Neural progenitor cell (in vitro differentiated cells): ENCODE results near the gene EGLN1. TPM values are rescaled to one million over a fixed set of nuclear protein-coding genes. Genes with fewer than 3 reads are reported as not detected.

Experiments used
- DNase-seq: peaks from one replicate; pipeline ENCODE4 v3.0.0-alpha.2; 2016; ENCODE audit warnings: low spot score
- H2AFZ ChIP-seq: fragments of 200-600 bp; sonication (generic); replicated peaks from 2 replicates; pipeline ENCODE4 v1.6.1; 2016; ENCODE audit warnings: antibody characterized with exemption
- H3F3A ChIP-seq: fragments of 200-600 bp; sonication (generic); 2 replicates; pipeline ENCODE4 v1.6.1; 2016; ENCODE audit warnings: antibody characterized with exemption, low read depth
- H3K27ac ChIP-seq: fragments of 200-600 bp; sonication (generic); 2 replicates; pipeline ENCODE4 v1.5.1; 2016; ENCODE audit warnings: mild to moderate bottlenecking
- H3K27me3 ChIP-seq: fragments of 200-600 bp; sonication (generic); 2 replicates; pipeline ENCODE4 v1.6.1; 2016; ENCODE audit warnings: mild to moderate bottlenecking, moderate library complexity
- H3K36me3 ChIP-seq: fragments of 200-600 bp; sonication (generic); 2 replicates; pipeline ENCODE4 v1.5.1; 2016
- H3K4me1 ChIP-seq: fragments of 200-600 bp; sonication (generic); 2 replicates; pipeline ENCODE4 v1.6.1; 2016; ENCODE audit warnings: mixed run types
- H3K4me2 ChIP-seq: fragments of 200-600 bp; sonication (generic); 2 replicates; pipeline ENCODE4 v1.6.1; 2016
- H3K4me3 ChIP-seq: fragments of 200-600 bp; sonication (generic); 2 replicates; pipeline ENCODE4 v1.5.1; 2016
- H3K79me2 ChIP-seq: fragments of 200-600 bp; sonication (generic); 2 replicates; pipeline ENCODE4 v1.6.1; 2016; ENCODE audit warnings: low read depth
- H3K9ac ChIP-seq: fragments of 200-600 bp; sonication (generic); 2 replicates; pipeline ENCODE4 v1.6.1; 2016
- H3K9me3 ChIP-seq: fragments of 200-600 bp; sonication (generic); 2 replicates; pipeline ENCODE4 v1.5.1; 2016; ENCODE audit warnings: low read depth
- H4K20me1 ChIP-seq: fragments of 200-600 bp; sonication (generic); 2 replicates; pipeline ENCODE4 v1.6.1; 2016; ENCODE audit warnings: low read depth
- H3K27ac Mint-ChIP-seq: 3 replicates; pipeline ENCODE4 v1.8.0; 2021; ENCODE audit warnings: mixed read lengths
- H3K27me3 Mint-ChIP-seq: 2 replicates; pipeline ENCODE4 v1.8.0; 2022; ENCODE audit warnings: low read depth, mild to moderate bottlenecking, inconsistent platforms, moderate library complexity, mixed read lengths; ENCODE audit not compliant: insufficient read depth
- H3K36me3 Mint-ChIP-seq: 3 replicates; pipeline ENCODE4 v1.8.0; 2021; ENCODE audit warnings: mixed read lengths
- H3K4me1 Mint-ChIP-seq: 3 replicates; pipeline ENCODE4 v1.8.0; 2021; ENCODE audit warnings: mixed read lengths
- H3K4me3 Mint-ChIP-seq: 3 replicates; pipeline ENCODE4 v1.8.0; 2021; ENCODE audit warnings: mild to moderate bottlenecking, moderate library complexity, mixed read lengths
- H3K9me3 Mint-ChIP-seq: 3 replicates; pipeline ENCODE4 v1.8.0; 2020; ENCODE audit warnings: mixed read lengths
- EZH2 ChIP-seq: fragments of 200-600 bp; sonication (generic); IDR thresholded peaks from 2 replicates; pipeline ENCODE4 v1.6.1; 2017; ENCODE audit warnings: antibody characterized with exemption, mild to moderate bottlenecking, moderate library complexity
- EZH2phosphoT487 ChIP-seq: fragments of 200-600 bp; sonication (generic); IDR thresholded peaks from 2 replicates; pipeline ENCODE4 v1.6.1; 2017; ENCODE audit warnings: antibody characterized with exemption
- total RNA-seq: library from RNA; depleted of rRNA; stranded (reverse); fragments of >200 nt; gene quantifications from 2 replicates; pipeline ENCODE4 v1.2.3, GENCODE V29; 2015; ENCODE audit warnings: low replicate concordance
- TF ChIP-seq, protein P1 (sequence below): fragments of 200-600 bp; sonication (generic); IDR thresholded peaks from 2 replicates; pipeline ENCODE4 v1.5.1; 2017; ENCODE audit warnings: antibody characterized with exemption, mild to moderate bottlenecking

Gene EGLN1
- total RNA-seq, 1 donor from 2014 or later = 30.3 TPM

DNA sequence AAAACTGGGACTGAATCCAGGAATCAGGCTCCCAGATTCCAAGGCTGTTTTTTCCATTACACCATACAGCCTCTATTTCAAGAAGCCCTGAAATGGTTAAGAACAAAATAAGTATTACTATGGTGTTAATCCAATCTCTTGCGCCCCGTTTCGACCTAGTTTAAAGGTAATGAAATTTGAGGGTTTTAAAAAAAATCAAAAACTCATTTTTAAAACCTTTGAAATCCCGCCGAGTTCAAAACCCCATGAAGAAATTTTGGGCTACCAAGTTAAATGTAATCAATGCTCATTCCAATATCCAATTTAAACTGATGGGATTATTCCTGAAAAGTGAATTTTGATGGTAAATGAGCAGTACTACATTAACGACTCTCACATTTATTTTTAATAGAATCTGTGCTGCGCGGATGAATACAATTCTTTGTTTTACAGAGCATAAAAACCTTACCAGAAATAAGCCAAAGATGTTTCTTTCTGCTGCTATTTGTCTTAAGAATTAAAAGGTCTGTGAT is 767 bp upstream of the EGLN1 start:
- H3K4me3 ChIP-seq = peak overlapping the region; percentile 88
- H3K27me3 Mint-ChIP-seq = peaks cover 2% of the 10 kb centered on the region
- H4K20me1 ChIP-seq = peaks cover 34% of the 10 kb centered on the region
- peaks cover 24% of the 10 kb centered on the region for H3K4me1 Mint-ChIP-seq
- peak overlapping the region; percentile 90 for H2AFZ ChIP-seq
- H3K36me3 ChIP-seq = no peaks in the 10 kb centered on the region
- H3K4me3 Mint-ChIP-seq = peak overlapping the region; percentile 96
- no peaks in the 10 kb centered on the region for H3K9me3 Mint-ChIP-seq
- H3K9me3 ChIP-seq = no peaks in the 10 kb centered on the region
- DNase-seq = no peak
- peaks cover 75% of the 10 kb centered on the region for H3K27me3 ChIP-seq
- peaks cover 24% of the 10 kb centered on the region for H3K4me1 ChIP-seq
- H3F3A ChIP-seq = peaks cover 31% of the 10 kb centered on the region
- H3K4me2 ChIP-seq = peak overlapping the region; percentile 83
- TF ChIP-seq, protein P1, sequence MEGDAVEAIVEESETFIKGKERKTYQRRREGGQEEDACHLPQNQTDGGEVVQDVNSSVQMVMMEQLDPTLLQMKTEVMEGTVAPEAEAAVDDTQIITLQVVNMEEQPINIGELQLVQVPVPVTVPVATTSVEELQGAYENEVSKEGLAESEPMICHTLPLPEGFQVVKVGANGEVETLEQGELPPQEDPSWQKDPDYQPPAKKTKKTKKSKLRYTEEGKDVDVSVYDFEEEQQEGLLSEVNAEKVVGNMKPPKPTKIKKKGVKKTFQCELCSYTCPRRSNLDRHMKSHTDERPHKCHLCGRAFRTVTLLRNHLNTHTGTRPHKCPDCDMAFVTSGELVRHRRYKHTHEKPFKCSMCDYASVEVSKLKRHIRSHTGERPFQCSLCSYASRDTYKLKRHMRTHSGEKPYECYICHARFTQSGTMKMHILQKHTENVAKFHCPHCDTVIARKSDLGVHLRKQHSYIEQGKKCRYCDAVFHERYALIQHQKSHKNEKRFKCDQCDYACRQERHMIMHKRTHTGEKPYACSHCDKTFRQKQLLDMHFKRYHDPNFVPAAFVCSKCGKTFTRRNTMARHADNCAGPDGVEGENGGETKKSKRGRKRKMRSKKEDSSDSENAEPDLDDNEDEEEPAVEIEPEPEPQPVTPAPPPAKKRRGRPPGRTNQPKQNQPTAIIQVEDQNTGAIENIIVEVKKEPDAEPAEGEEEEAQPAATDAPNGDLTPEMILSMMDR = no peak
- peak; percentile 17 for TF ChIP-seq EZH2
- H3K27ac ChIP-seq = no peak overlapping the region
- no peaks in the 10 kb centered on the region for H3K36me3 Mint-ChIP-seq
- H3K27ac Mint-ChIP-seq = peak overlapping the region; percentile 98
- H3K79me2 ChIP-seq = peaks cover 31% of the 10 kb centered on the region
- H3K9ac ChIP-seq = peak overlapping the region; percentile 14

DNA sequence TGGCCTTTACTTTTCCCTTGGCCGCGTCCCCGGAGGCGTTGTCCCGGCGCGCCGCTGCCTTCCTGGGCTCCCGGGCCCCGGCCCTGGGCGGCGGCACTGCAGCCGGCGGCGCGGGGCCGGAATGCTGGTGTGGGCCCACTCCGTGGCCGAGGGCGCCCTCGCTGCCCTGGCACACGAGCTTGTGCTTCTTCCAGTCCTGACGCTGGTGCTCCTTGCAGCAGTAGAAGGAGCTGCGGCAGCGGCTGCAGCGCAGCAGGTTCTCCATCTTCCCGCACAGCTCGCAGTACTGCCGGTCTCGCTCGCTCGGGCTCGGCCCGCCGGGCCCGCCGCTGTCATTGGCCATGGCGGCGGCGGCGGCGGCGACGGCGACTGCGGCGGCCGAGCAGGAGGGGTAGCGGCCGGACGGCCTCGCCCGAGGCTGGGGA is 529 bp downstream of the EGLN1 start:
- no peak overlapping the region for H3K9ac ChIP-seq
- DNase-seq = no peak
- Mint-ChIP-seq H3K27ac (no peak overlapping the region), H3K9me3 (no peaks in the 10 kb centered on the region), H3K36me3 (peaks cover 2% of the 10 kb centered on the region), H3K4me1 (peaks cover 32% of the 10 kb centered on the region), H3K27me3 (peaks cover 2% of the 10 kb centered on the region), H3K4me3 (peak overlapping the region; percentile 81)
- no peak for TF ChIP-seq EZH2
- no peak for TF ChIP-seq EZH2phosphoT487
- TF ChIP-seq, protein P1 = no peak
- H3F3A ChIP-seq = peaks cover 31% of the 10 kb centered on the region
- H3K36me3 ChIP-seq = no peaks in the 10 kb centered on the region
- peaks cover 73% of the 10 kb centered on the region for H3K27me3 ChIP-seq
- H4K20me1 ChIP-seq = peaks cover 47% of the 10 kb centered on the region
- no peak overlapping the region for H3K27ac ChIP-seq
- peak overlapping the region; percentile 88 for H3K4me3 ChIP-seq
- H2AFZ ChIP-seq = peak overlapping the region; percentile 19
- peaks cover 24% of the 10 kb centered on the region for H3K4me1 ChIP-seq
- no peaks in the 10 kb centered on the region for H3K9me3 ChIP-seq
- peaks cover 44% of the 10 kb centered on the region for H3K79me2 ChIP-seq
- peak overlapping the region; percentile 83 for H3K4me2 ChIP-seq

DNA sequence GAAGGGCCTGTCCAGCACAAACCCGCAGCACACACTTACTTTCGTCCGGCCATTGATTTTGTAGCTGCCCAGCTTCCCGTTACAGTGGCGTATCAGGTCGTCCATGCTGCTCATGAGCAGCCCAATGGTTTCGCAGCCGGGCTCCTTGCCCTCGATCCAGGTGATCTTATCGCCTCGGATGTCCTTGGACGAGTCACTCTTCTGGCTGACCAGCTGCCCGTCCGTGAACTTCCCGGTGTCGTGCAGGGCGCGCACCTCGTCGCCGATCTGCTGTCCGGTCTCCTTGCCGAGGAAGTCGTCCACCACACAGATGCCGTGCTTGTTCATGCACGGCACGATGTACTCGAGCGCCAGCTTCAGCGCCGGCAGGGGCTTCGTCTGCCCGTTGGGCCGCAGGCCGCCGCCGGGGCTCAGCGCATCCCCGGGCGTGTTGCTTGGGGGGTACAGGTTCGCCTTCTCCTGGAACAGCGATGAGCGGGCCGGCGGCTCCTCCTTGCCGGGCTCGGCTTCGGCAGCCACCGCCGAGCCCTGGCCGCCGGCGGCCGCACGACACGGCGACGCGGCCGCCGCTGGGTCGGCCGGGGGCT is 1.0 kb downstream of the EGLN1 start:
- H3K79me2 ChIP-seq = peaks cover 49% of the 10 kb centered on the region
- peak; percentile 26 for TF ChIP-seq EZH2
- TF ChIP-seq EZH2phosphoT487 = no peak
- H3K27me3 Mint-ChIP-seq = peaks cover 2% of the 10 kb centered on the region

More for the DNA sequence above, 1.0 kb downstream of the EGLN1 start:
- peak overlapping the region; percentile 19 for H2AFZ ChIP-seq
- H3K27ac ChIP-seq = no peak overlapping the region
- no peak overlapping the region for H3K9ac ChIP-seq
- Mint-ChIP-seq H3K4me3 (peak overlapping the region; percentile 93), H3K27ac (peak overlapping the region; percentile 93), H3K9me3 (no peaks in the 10 kb centered on the region), H3K36me3 (peaks cover 2% of the 10 kb centered on the region), H3K4me1 (peaks cover 32% of the 10 kb centered on the region)
- H3K27me3 ChIP-seq = peaks cover 68% of the 10 kb centered on the region
- H3K4me1 ChIP-seq = peaks cover 24% of the 10 kb centered on the region
- H4K20me1 ChIP-seq = peaks cover 52% of the 10 kb centered on the region
- H3K4me3 ChIP-seq = peak overlapping the region; percentile 88
- peak; percentile 66 for DNase-seq
- peaks cover 31% of the 10 kb centered on the region for H3F3A ChIP-seq
- no peaks in the 10 kb centered on the region for H3K36me3 ChIP-seq
- peak overlapping the region; percentile 83 for H3K4me2 ChIP-seq
- H3K9me3 ChIP-seq = no peaks in the 10 kb centered on the region
